Activated CD8-positive, alpha-beta memory T cell treated with anti-CD3 and anti-CD28 coated beads, Interleukin-2, amount 50 U/mL, for 1 hour (primary cell): ENCODE measurements around the gene MALRD1.

ENCODE experiments used
- DNase-seq: peaks from one replicate; pipeline ENCODE4 v3.0.0-alpha.2; 2020; ENCODE audit errors: extremely low read depth

Gene MALRD1

DNA sequence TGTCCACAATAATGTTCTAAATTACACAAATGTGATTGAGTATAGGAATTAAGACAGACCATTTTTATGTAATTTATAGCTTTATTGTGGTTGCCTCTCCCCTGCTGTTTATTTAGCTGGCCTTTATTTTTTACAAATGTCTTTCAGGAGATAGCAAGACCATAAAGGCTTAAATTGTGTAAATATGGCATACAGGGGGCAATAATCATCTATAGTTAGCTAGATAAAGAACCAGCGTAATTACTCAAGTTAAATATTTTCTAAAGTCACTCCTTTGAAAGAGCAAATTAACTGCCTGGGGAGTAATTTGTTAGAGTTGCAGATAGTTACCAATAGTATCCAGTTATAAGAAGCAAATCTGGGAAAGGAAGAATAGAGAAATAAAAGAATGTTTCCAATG, at the start of gene MALRD1:
Gene MALRD1 (plus strand): TSS at position 313 of the 400 bp plus-strand sequence. CDS start 138 bp downstream, outside the sequence.
- DNase-seq: no peak

GRCh38 chr10:19003341-19003740, 45.3 kb upstream of the MALRD1 start:
- DNase-seq: no peak

DNA sequence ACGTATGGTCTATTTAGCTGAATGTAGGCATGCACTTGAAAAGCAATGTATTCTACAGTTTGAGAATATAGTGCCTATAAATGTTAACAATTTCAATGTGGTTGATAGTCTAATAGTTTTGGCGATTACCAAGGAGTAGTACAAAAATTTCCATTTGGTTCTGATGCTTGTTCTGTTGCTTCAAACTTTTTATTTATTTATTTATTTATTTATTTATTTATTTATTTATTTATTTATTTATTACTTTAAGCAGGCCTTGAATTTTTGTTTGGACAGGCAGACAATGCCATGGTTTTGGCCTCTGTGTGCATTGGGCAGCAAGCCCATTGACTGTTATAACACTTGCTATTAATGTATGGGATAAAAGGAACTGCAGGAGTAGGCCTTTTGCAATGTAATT, 36.5 kb upstream of the MALRD1 start:
- DNase-seq: no peak

- DNase-seq: no peak
Observed at GRCh38 chr10:19014034-19014433, 34.6 kb upstream of the MALRD1 start.

DNA sequence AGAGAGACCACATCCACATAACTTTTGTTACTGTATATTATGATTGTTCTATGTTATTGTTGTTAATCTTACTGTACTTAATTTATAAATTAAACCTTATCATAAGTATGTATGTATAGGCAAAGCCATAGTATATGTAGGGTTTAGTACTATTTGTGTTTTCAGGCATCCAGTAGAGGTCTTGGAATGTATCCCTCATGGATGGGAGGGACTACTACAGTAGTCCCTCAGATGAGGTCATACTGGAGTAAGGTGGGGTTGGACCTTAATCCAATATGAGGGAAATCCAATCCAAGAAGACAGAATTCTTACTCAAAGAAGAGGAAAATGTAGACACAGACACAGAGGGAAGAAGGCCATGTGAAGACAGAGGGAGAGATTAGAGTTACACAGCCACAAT, 34.1 kb upstream of the MALRD1 start:
- no peak for DNase-seq

- no peak for DNase-seq
Observed at GRCh38 chr10:19017116-19017890, 31.3 kb upstream of the MALRD1 start.

DNA sequence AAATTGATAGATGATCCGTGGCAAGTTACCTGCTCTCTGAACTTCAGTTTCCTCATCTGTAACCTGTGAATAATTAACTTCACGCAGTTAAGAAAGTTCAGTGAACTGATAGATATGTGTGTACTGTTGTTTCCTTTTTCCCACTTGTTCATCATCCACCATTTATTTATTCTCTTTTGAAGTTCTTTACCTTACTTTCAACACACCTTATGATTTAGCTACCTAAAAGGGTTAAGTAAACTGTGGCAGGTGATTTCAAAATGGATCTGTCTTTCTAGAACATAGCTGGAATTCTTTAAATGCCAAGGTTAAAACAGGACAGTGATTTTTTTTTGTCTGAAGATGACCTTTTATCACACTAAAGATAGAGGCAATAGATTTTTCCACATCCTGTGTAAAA, 27.4 kb upstream of the MALRD1 start:
- no peak for DNase-seq

DNA sequence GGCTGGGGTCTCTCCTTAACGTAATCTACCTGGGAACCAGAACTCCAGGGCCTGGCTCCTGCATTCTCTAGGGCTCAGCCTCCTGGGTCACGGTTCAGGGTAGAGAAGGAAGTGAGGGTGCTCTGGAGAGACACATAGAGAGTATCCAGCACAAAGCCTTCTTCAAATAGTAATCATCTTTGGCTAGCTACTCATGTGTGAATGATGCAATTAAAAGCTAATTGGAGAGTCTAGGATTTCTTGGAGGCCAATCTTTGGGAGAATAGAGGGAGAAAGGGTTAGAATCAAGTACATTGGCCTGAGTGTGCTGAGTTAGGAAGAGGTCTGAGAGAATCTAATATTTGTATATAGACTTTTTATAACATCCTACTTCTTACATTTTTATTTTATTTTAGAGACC, 24.0 kb upstream of the MALRD1 start:
- DNase-seq: no peak

GRCh38 chr10:19031763-19032162, 16.8 kb upstream of the MALRD1 start:
- no peak for DNase-seq

- no peak for DNase-seq
Observed at GRCh38 chr10:19033741-19034140, 14.9 kb upstream of the MALRD1 start.

GRCh38 chr10:19041171-19041570, 7.4 kb upstream of the MALRD1 start:
- no peak for DNase-seq

GRCh38 chr10:19043431-19043830, 5.2 kb upstream of the MALRD1 start:
- DNase-seq: no peak

GRCh38 chr10:19046679-19047078, 1.9 kb upstream of the MALRD1 start:
- no peak for DNase-seq

- no peak for DNase-seq
Observed at GRCh38 chr10:19048891-19049290, 290 bp downstream of the MALRD1 start.

DNA sequence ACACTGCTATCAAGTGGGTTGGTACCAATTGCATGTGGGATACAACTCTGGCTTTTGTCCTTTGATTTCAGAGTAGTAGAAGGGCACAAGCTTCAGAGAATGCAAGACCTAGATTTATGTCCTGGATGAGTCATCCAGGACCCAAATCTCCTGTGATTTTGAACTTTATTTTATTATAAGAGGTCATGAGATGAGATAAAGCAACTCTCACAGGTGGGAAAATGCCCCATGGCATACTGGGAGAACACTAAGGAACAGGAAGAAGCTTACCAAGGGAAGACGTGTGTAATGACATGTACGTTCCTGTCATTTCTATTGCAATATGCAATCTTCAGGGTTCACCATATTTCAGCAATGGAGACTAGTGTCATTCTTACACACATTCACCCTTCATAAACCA, 966 bp downstream of the MALRD1 start:
- no peak for DNase-seq

DNA sequence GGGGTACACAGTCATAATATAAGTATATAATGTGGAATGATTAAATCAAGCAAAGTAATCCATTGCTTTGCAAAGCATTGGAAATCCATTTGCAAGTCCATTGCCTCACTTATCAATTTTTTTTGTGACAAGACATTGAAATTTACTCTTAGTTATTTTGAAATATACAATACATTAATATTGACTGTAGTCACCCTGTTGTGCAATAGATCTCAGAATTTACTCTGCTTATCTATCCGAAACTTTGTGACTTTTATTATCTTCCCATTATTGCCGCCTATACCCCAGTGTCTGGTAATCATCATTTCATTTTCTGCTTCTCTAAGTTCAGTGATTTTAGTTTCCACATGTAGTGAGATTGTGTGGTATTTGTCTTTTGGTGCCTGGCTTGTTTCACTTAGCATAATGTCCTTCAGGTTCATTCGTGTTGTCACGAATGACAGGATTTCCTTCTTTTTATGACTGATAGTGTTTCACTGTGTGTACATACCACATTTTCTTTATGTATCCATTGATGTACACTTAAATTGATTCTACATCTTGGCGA, 5.8 kb downstream of the MALRD1 start:
- DNase-seq: no peak

DNA sequence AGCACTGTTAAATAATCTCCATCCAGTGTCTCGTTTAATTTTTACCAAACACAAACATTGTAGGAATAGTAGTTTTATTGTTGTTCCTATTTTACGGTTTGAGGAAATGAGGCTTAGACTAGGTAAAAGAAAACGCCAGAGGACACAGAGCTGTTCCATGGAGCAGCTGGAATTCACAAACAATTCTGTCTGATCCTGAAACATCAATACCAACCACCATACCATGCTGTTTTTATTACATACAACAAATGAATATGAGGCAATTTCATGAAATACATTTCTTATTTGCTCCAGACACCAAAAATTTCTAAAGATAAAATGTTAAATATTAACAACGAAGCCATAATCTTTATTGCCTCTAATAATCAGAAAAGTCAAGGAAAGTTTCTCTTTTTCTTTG, 9.4 kb downstream of the MALRD1 start:
- DNase-seq: no peak

- DNase-seq: no peak
Observed at GRCh38 chr10:19063986-19064385, 15.4 kb downstream of the MALRD1 start.

DNA sequence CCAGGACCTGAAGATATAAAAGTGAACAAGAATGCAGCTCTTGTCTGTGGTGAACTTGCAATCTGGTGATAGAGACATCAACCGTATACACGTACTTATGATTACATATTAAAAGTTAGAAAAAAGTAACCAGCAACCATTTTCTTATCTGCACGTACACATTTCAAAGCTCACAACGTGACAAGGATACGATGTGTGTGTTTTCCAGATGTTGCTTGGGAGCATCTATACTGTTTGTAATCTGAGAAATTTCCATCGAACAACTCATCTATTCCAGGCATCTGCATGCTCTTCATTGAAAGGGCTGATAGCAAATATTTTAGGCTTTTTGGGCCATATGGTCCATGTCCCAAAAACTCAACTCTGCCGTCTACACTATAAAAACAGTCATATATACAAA, 23.3 kb downstream of the MALRD1 start:
- no peak for DNase-seq

DNA sequence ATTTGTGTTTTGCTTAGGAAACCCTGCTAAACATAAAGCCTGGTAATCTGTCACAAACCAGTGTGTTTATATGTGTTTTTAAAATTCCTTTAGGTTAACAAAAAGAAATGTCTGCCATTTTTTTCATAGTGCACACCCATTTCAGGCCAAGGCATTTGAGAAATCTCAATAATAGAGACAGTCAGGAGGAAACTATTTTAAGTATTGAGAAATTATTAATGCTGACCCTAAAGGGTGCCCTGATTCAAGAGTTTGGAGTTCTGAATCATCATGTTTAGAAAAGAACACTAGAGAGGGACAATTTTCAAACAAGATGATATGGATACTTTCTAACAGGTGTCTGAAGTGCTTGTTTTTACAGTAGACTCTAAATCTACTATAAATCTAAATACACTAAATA, 28.7 kb downstream of the MALRD1 start:
- DNase-seq: no peak

GRCh38 chr10:19096501-19097073, 48.0 kb downstream of the MALRD1 start:
- DNase-seq: no peak

DNA sequence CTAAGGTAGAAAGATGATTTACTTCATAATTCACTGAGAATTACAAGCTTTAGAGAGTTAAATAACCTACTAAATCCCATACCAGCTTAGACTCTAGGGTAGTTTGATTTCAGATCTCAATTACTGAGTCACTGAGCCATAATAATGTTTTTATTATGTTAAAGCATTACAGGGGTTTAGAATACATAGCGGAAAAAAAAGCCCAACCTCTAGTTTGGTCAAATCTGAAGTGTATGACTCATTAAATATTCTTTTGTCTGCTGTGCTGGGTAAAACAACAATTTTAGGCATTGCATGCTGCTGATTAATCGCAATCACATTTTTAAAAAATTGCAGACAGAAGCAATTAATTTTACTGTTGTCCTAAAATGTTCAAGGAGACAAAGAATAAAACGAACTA, 48.5 kb downstream of the MALRD1 start:
- no peak for DNase-seq

DNA sequence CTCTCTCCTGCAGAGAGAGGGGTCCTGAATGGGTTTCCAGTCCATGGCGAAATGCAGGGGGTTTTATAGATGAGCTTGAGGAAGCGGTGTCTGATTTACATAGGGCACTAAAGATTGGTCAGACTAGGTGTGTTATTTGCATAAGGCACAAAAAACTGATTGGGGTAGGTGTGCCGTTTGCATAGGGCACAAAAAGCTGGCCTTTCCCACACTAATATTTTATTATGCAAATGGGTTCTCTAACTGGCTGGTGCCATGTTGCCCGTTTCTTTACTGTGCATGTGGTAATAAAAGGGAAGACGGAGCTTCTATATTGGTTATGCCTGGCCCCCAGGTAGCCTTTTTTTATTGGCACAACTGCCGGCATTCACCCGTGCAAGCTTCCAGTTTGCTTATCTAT, 50.2 kb downstream of the MALRD1 start:
- no peak for DNase-seq
